IPS-15b (cell line): ENCODE data around the gene SMTN.
A peak's percentile ranks its signal among the peaks of the same experiment; 100 is the strongest.

Source experiments
- H3K27me3 ChIP-seq: one replicate; pipeline ENCODE4 v1.6.1; 2013; ENCODE audit warnings: low read length; ENCODE audit not compliant: control insufficient read depth, insufficient read depth
- H3K36me3 ChIP-seq: one replicate; pipeline ENCODE4 v1.6.1; 2013; ENCODE audit warnings: low read length; ENCODE audit not compliant: control insufficient read depth, insufficient read depth
- H3K4me1 ChIP-seq: one replicate; pipeline ENCODE4 v1.6.1; 2013; ENCODE audit warnings: mild to moderate bottlenecking, low read length; ENCODE audit not compliant: control insufficient read depth, insufficient read depth
- H3K4me3 ChIP-seq: one replicate; pipeline ENCODE4 v1.5.1; 2013; ENCODE audit warnings: low read depth, low read length
- H3K9ac ChIP-seq: one replicate; pipeline ENCODE4 v1.6.1; 2013; ENCODE audit warnings: low read depth, mild to moderate bottlenecking, low read length
- H3K9me3 ChIP-seq: one replicate; pipeline ENCODE4 v1.6.1; 2013; ENCODE audit warnings: mild to moderate bottlenecking, low read length; ENCODE audit not compliant: control insufficient read depth, insufficient read depth

SMTN gene

DNA sequence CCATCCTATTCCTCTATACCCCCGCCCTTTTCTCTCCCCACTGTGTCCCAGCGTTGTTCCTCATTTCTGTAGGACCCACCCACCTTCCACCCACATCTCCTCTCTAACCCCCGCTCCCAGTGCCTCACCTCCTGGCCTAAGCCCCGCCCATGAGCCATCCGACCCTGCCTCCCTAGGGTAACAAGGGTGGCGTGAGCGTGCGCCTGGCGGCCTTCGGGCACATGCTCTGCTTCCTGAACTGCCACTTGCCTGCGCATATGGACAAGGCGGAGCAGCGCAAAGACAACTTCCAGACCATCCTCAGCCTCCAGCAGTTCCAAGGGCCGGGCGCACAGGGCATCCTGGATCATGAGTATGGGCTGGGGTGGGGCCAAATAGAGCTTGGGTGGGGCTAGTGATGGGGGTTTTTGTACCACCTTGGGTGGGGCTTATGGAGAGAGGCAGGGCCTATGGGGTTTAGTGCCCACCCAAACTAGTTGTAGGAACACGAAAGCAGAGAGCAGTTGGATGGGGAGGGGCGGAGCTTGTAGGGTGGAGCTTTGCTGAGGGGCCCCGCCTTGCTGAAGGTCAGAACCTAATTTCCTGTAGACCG is 46.2 kb downstream of the SMTN start:
- Histone ChIP-seq H3K9ac (no peak overlapping the region), H3K4me1 (peaks cover 4% of the 10 kb centered on the region), H3K36me3 (no peaks in the 10 kb centered on the region), H3K4me3 (peak overlapping the region; percentile 38), H3K27me3 (no peaks in the 10 kb centered on the region), H3K9me3 (no peaks in the 10 kb centered on the region)

DNA sequence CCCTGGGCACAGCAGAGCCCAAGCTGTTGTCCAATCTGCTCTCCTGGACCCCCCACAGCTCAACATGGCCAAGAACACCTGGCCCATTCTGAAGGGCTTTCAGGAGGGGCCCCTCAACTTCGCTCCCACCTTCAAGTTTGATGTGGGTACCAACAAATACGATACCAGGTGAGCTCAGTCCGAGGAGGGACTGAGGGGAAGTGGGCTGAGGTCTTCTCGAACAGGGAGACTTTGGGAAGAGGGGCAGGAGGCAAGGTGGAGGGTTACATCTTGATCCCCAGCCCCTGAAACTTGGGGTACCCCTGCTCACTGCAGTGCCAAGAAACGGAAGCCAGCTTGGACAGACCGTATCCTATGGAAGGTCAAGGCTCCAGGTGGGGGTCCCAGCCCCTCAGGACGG is 47.0 kb downstream of the SMTN start:
- Histone ChIP-seq H3K9ac (no peak overlapping the region), H3K27me3 (no peaks in the 10 kb centered on the region), H3K36me3 (peaks cover 4% of the 10 kb centered on the region)

DNA sequence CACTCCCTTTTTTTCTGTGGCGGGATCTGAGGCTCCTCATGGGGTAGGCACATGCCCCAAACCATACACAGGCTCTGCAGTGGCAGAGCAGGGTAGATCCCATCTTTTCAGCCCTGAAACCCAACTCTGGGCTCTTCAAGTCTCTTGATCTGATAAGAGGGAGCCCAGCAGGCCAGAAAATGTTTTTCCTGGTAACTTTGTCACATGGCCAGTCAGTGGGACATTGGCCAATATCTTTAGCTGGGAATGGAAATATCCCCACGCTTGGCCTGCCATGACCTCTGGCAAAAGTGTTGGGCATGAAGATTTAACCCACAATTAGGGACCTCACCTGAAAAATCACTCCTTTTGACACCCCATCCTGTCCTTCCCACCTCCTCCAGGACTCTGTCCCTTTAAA is 49.8 kb downstream of the SMTN start:
- Histone ChIP-seq H3K4me1 (no peaks in the 10 kb centered on the region), H3K27me3 (no peaks in the 10 kb centered on the region), H3K9ac (no peak overlapping the region), H3K4me3 (no peak overlapping the region), H3K36me3 (peaks cover 8% of the 10 kb centered on the region), H3K9me3 (no peaks in the 10 kb centered on the region)

More for the DNA sequence above, 47.0 kb downstream of the SMTN start:
- Histone ChIP-seq H3K4me3 (peak overlapping the region; percentile 18), H3K4me1 (no peaks in the 10 kb centered on the region), H3K9me3 (no peaks in the 10 kb centered on the region)

DNA sequence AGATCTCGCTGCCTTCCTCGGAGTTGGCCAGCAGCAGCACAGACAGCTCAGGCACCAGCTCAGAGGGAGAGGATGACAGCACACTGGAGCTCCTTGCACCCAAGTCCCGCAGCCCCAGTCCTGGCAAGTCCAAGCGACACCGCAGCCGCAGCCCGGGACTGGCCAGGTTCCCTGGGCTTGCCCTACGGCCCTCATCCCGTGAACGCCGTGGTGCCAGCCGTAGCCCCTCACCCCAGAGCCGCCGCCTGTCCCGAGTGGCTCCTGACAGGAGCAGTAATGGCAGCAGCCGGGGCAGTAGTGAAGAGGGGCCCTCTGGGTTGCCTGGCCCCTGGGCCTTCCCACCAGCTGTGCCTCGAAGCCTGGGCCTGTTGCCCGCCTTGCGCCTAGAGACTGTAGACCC is 52.8 kb downstream of the SMTN start:
- Histone ChIP-seq H3K9me3 (no peaks in the 10 kb centered on the region), H3K36me3 (peaks cover 11% of the 10 kb centered on the region), H3K27me3 (no peaks in the 10 kb centered on the region), H3K4me1 (no peaks in the 10 kb centered on the region), H3K9ac (no peak overlapping the region), H3K4me3 (no peak overlapping the region)

DNA sequence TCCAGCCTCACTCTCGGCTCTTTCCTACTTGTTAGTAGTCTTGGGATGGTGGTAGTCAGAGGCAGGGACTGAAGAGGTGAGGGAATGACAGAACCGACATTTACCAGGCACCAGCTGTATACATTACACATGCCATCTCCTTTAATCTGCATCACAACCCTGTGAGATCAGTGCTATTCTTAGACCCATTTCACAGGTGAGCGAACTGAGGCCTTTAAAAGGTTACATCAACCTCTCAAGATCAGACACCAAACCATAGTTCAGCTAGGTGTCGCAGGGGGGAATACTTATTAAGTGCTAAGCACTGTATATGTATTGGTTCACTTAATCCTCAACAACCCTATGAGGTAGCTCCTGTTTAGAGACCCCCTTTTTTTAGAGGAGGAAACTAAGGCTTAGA is 53.6 kb downstream of the SMTN start:
- peaks cover 11% of the 10 kb centered on the region for H3K36me3 ChIP-seq

DNA sequence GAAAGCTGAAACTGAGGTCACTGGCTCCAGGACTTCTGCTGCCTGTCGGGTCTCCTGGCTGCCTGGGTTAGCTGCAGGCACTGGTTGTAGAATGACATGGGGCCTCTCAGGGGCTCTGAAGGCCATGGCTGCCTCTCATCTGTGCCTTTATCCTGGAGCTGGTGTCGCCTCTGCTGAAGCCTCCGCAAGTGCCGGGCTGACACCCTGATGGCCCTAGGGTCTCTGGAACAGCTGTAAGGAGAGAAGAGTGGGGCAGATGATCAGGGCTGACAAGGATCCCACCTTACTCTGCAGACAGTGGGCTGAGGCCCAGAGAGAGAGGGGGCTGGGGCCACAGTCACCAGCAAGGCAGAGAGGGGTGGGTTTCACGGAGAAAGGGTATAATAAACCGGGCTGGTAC is 54.6 kb downstream of the SMTN start:
- Histone ChIP-seq H3K9ac (no peak overlapping the region), H3K9me3 (no peaks in the 10 kb centered on the region), H3K4me3 (no peak overlapping the region), H3K4me1 (no peaks in the 10 kb centered on the region), H3K27me3 (no peaks in the 10 kb centered on the region), H3K36me3 (peaks cover 11% of the 10 kb centered on the region)

More for the DNA sequence above, 53.6 kb downstream of the SMTN start:
- no peaks in the 10 kb centered on the region for H3K27me3 ChIP-seq
- no peaks in the 10 kb centered on the region for H3K9me3 ChIP-seq
- no peak overlapping the region for H3K9ac ChIP-seq
- no peaks in the 10 kb centered on the region for H3K4me1 ChIP-seq
- no peak overlapping the region for H3K4me3 ChIP-seq

DNA sequence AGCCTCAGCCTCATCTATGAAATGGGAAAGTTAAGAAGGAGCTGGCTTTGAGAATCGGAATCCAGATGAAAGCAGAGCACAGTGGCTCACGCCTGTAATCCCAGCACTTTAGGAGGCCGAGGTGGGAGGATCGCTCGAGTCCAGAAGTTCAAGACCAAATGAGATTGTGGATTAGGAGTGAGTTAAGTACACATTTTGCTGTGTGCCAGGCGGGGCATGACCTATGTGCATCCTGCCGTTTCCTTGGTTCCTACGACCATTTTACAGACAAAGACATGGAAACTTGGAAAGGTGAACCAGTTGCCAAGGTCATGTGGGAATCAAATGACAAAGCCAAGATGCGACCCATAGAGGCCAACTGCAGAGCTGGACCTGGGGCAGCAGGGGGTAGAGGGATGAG is 55.0 kb downstream of the SMTN start:
- Histone ChIP-seq H3K9ac (no peak overlapping the region), H3K9me3 (no peaks in the 10 kb centered on the region), H3K27me3 (no peaks in the 10 kb centered on the region), H3K36me3 (peaks cover 11% of the 10 kb centered on the region), H3K4me1 (peaks cover 3% of the 10 kb centered on the region), H3K4me3 (no peak overlapping the region)

DNA sequence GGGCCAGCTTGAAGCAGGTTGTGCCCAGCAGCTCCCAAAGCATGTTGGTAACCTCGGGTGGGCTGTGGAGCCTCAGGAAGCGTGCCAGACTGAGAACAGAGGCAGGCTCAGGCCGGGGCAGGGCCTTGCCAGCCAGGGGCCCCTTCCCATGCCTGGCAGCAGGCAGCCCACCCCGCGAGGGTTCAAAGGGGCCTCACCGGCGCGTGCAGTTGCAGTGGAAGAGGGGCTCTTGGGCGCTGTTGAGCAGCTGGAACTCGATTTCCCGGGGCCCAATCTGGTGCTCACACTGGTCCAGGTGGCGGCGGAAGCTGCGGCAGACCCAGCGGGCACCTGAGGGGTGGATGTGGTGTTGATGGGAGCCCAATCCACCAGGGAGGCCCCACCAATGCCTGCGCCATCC is 55.6 kb downstream of the SMTN start:
- peaks cover 11% of the 10 kb centered on the region for H3K36me3 ChIP-seq

DNA sequence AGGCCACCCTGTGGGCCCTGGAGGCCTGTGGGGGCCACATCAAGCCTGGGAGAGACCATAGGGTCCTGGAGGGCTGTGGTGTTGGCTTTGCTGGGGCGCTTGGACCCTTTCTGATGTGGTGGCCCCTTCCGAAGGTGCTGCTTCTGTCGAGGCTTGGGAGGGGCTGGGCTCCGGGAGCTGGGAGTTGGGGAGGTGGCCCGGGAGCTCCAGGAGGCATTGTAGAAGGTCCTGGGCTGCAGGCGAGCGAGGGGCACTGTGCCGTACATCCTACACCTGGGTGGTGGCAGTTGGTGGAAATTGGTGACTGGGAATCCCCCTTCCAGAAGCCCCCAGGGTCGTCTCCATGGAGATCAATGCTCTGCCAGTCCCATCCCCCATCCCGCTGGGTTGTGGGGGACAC is 56.6 kb downstream of the SMTN start:
- Histone ChIP-seq H3K9me3 (no peaks in the 10 kb centered on the region), H3K4me1 (peaks cover 4% of the 10 kb centered on the region), H3K36me3 (peaks cover 11% of the 10 kb centered on the region), H3K4me3 (no peak overlapping the region), H3K27me3 (no peaks in the 10 kb centered on the region), H3K9ac (no peak overlapping the region)

More for the DNA sequence above, 55.6 kb downstream of the SMTN start:
- no peak overlapping the region for H3K9ac ChIP-seq
- H3K9me3 ChIP-seq = no peaks in the 10 kb centered on the region
- H3K4me3 ChIP-seq = no peak overlapping the region
- peaks cover 4% of the 10 kb centered on the region for H3K4me1 ChIP-seq
- no peaks in the 10 kb centered on the region for H3K27me3 ChIP-seq

DNA sequence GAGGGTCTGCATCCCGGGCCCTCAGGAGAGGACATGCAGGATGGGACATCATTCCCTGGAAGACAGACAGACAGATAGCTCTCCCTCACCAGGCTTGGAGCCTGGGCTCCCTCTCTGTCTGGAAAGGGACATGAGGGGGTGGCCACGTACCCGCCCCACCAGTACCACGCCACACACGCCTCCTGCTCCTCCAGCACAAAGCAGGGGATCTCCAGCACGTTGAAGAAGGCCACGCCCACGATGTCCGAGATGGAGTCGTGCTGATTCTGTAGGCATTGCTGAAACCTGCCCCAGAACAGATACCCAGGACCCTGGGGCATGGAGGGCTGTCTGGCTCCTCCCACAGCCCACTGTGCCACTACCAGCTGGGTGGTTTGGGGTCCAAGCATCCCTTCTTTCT is 57.0 kb downstream of the SMTN start:
- Histone ChIP-seq H3K9ac (no peak overlapping the region), H3K9me3 (no peaks in the 10 kb centered on the region), H3K36me3 (peaks cover 8% of the 10 kb centered on the region), H3K4me3 (no peak overlapping the region), H3K27me3 (no peaks in the 10 kb centered on the region), H3K4me1 (peaks cover 4% of the 10 kb centered on the region)

DNA sequence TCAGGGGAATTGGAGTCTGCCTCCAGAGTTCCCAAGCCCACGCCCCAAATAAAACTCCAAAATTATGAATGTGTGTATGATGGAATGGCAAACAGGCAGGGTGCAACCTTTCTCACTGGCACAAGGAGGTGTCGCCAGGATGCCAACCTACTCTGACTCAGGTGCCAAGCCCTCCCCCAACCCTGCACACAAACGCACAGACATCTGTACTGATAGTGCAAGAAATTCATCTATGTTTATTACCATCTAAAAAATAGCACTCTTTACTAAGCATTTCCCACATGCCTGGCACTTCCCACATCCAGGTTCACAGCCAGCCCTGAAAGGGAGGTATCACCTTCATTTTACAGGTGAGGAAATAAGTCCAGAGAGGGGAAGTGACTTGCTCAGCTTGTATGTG is 57.9 kb downstream of the SMTN start:
- Histone ChIP-seq H3K36me3 (peaks cover 3% of the 10 kb centered on the region), H3K4me3 (peak overlapping the region; percentile 52), H3K9ac (no peak overlapping the region)

DNA sequence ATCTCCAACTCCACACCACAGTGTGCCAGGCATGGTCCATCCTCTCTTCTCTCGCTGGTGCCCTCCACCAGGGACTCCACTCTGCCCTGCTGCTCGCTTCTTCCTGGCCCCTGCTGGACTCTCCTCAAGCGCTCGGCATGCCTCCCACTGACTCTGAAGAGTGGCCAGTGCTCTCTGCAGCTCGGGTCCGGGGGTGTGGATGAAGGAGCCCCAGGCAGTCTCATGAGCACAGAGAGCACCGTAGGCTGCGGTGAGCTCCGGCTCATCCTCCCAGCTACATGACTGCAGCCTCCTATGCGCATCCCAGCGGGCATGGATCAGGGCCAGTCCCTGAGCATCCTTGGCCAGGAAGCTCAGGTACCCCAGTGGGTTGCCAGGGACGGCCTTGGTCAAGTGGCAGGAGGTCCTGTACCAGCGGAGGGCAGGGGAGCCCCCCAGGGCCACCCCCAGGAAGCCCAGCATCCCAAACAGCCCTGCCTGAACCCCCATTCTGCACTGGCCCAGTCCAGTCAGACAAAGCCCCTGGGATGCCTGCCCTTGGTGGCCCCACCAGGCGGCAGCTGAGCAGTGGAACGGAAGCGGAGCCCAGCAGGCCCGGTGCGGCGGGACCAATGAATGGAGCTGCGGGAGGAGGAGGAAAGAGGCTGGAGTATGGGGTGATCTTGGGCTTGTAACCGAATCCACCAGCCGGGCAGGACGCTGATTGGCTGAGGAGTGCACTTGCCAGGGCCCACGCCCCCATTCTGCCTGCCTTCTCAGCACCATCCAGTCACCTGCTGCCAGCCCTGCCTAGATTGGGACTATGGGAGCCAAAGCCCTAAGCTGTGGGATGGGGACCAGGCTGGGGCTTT is 59.0 kb downstream of the SMTN start, which contains the start of gene PLA2G3:
TSS of gene PLA2G3 (minus strand) at position 643 of the 851 bp plus-strand sequence. CDS start at position 489, 154 bp downstream.
- Histone ChIP-seq H3K27me3 (no peaks in the 10 kb centered on the region), H3K9ac (peak within 1 kb of the TSS; percentile 47), H3K36me3 (peaks cover 3% of the 10 kb centered on the region), H3K9me3 (no peaks in the 10 kb centered on the region), H3K4me3 (peak within 1 kb of the TSS; percentile 52), H3K4me1 (peaks cover 4% of the 10 kb centered on the region)

More for the DNA sequence above, 57.9 kb downstream of the SMTN start:
- Histone ChIP-seq H3K9me3 (no peaks in the 10 kb centered on the region), H3K27me3 (no peaks in the 10 kb centered on the region), H3K4me1 (peaks cover 4% of the 10 kb centered on the region)
